ENCODE results near the gene MYH7B.

Gene MYH7B

GRCh38 chr20:34994509-34995131 is 39.0 kb downstream of the MYH7B start:
- DNase-seq, result no peak

GRCh38 chr20:34995192-34995591 is 39.5 kb downstream of the MYH7B start:
- DNase-seq, result no peak

- no peak for DNase-seq
Observed at GRCh38 chr20:34995696-34996095, 40.0 kb downstream of the MYH7B start.

- DNase-seq, result no peak
Observed at GRCh38 chr20:34996243-34997028, 40.8 kb downstream of the MYH7B start.

GRCh38 chr20:34997131-34997561 is 41.5 kb downstream of the MYH7B start:
- DNase-seq, result no peak

- no peak for DNase-seq
Observed at GRCh38 chr20:34997774-34998173, 42.1 kb downstream of the MYH7B start.

GRCh38 chr20:34998331-34998950 is 42.8 kb downstream of the MYH7B start:
- DNase-seq, result no peak

- no peak for DNase-seq
Observed at GRCh38 chr20:34999021-34999451, 43.4 kb downstream of the MYH7B start.

- no peak for DNase-seq
Observed at GRCh38 chr20:34999782-35000181, 44.1 kb downstream of the MYH7B start.

GRCh38 chr20:35000311-35000921 is 44.7 kb downstream of the MYH7B start:
- DNase-seq, result no peak

GRCh38 chr20:35000922-35001595 is 45.4 kb downstream of the MYH7B start:
- DNase-seq, result no peak

GRCh38 chr20:35001596-35002362 is 46.1 kb downstream of the MYH7B start:
- peak; percentile 33 for DNase-seq

- DNase-seq, result no peak
Observed at GRCh38 chr20:35002426-35003210, 47.0 kb downstream of the MYH7B start.

- DNase-seq, result no peak
Observed at GRCh38 chr20:35003211-35004031, 47.8 kb downstream of the MYH7B start.

GRCh38 chr20:35004051-35004725 is 48.5 kb downstream of the MYH7B start:
- no peak for DNase-seq

- DNase-seq, result no peak
Observed at GRCh38 chr20:35004749-35005462, 49.2 kb downstream of the MYH7B start.
